LoVo (cell line): ENCODE measurements around the gene PLEKHA5.
"Not testable (repeated sequence)": the region's sequence is repeated elsewhere in the genome, so short reads cannot be mapped to it uniquely, and the experiment has no call there.

Experiments used
- DNase-seq: peaks from one replicate; pipeline ENCODE4 v3.0.0-alpha.2; 2016; ENCODE audit warnings: low spot score

Gene PLEKHA5

DNA sequence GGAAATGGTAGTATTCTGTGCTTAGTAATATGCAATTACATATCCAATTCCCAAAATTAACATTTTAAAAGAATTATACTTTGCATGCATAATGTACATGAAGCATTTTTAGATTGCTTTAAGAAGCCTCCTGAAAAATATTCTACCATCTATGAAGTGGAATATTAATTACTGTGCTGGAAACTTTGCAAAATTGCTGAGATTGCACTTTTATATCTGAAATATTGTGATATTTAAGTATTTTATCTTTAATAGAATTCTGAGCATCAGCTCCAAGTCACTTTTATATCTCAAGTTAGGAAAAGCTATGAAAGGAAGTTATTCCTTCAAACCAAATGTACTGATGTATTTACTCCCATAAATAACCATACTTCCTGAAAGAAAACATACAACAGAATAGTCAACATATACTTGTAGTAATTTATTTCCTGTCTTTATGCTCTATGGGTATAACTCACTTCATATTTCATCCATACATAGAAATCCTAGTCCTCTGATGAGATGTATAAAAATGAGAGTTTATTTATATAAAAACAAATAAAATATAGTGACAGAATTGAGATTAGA, 152.7 kb downstream of the PLEKHA5 start:
- no peak for DNase-seq

- DNase-seq, result no peak
Measured at GRCh38 chr12:19284658-19285057, 155.1 kb downstream of the PLEKHA5 start.

DNA sequence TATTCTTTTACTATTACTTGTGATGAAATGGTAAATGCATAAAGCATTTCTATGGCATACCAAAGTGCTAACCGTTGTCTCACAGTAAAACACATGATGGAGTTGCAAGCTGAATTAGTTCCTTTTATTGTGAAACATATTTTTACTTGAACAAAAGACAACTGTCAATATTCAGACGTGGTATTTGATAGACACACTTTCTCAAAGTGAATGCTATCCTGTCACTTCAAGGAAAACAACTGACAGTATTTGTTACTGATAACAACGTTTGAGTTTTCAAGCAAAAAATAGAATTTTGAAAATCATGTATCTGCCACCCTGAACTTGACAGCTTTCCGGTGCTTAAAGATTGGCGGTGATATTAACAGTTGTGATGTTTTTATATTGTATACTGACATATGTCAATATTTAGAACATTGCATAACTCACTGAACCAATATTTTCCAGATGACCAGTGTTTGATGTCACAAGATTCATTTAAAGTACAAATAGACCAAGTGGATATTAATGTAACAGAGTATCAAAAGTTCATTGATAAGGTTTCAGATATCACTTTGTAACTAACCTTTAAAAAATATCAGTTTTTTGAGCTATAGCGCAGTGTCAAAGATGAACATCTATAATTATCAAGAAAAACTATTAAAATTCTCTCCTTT, 156.4 kb downstream of the PLEKHA5 start:
- no peak for DNase-seq

DNA sequence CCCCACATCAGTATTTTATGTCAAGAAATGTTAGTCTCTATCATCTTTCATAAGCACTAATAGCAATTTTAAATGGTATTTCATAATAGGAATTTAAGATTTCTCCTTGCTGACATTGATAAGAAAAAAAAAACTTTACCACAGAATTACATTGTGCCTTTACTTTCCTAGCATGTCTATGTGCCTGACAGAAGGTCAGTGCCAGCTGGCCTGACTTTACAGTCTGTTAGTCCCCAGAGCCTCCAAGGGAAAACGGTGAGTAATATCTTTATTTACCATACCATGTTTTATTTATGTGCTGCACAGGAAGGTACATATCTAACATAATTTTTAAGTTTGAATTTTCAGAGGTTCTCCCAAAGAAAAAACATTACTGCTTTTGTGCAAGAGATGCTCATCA, 157.8 kb downstream of the PLEKHA5 start:
- no peak for DNase-seq

DNA sequence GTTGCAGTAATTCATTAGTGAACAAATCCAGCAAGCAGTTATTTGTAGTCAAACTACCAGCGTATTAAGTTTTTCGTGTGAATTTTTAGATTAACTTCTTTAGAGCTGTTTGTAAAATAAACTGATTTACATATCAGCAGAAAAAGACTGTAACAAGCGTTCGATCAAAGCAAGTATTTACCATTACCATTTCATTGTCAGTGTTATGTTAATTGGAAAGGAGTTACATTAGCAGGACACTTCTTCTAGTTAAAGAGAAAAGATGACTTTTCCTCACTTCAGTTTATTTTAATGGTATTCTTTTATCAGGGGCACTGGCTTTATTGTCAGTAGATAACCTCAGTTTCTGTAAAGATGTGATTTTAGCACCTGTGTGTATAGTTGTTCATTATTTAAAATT, 158.6 kb downstream of the PLEKHA5 start:
- DNase-seq, result no peak

- peak; percentile 56 for DNase-seq
Measured at GRCh38 chr12:19288603-19289244, 159.2 kb downstream of the PLEKHA5 start.

GRCh38 chr12:19298836-19299605, 169.5 kb downstream of the PLEKHA5 start:
- no peak for DNase-seq

- no peak for DNase-seq
Measured at GRCh38 chr12:19299765-19300164, 170.2 kb downstream of the PLEKHA5 start.

GRCh38 chr12:19301223-19301622, 171.7 kb downstream of the PLEKHA5 start:
- DNase-seq, result no peak

- no peak for DNase-seq
Measured at GRCh38 chr12:19301688-19302087, 172.2 kb downstream of the PLEKHA5 start.

DNA sequence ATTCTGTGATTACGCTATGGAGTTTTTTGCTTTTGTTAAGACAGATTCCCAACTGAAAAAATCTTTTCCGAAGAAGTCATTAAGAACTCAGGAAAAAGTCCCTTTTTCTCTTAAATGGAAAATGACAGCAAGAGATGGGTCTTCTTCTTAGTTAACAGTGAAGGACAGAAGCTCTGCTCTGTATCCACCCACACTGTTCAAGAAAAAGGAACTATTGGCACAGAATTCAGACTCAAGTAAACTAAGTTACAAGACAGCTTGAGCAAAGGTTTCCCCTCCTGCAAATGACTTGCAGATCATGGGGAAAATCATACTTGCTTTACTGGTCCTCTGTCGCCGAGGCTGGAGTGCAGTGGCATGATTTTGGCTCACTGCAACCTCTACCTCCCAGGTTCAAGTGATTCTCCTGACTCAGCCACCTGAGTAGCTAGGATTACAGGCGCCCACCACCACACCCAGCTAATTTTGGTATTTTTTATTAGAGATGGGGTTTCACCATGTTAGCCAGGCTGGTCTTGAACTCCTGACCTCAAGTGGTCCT, 172.6 kb downstream of the PLEKHA5 start:
- DNase-seq, result no peak

DNA sequence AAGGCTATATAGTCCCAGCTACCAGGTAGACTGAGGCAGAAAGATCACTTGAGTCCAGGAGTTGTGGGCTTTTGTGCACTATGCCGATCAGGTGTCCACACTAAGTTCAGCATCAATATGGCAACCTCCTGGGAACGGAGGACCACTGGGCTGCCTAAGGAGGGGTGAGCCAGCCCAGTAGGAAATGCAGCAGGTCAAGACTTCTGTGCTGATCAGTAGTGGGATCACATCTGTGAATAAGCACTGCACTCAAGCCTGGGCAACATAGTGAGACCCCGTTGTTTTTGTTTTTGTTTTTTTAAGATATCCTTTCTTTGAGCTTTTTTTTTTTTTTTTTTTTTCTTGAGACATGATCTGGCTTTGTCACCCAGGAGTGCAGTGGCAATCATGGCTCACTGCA, 174.0 kb downstream of the PLEKHA5 start:
- DNase-seq, result no peak

DNA sequence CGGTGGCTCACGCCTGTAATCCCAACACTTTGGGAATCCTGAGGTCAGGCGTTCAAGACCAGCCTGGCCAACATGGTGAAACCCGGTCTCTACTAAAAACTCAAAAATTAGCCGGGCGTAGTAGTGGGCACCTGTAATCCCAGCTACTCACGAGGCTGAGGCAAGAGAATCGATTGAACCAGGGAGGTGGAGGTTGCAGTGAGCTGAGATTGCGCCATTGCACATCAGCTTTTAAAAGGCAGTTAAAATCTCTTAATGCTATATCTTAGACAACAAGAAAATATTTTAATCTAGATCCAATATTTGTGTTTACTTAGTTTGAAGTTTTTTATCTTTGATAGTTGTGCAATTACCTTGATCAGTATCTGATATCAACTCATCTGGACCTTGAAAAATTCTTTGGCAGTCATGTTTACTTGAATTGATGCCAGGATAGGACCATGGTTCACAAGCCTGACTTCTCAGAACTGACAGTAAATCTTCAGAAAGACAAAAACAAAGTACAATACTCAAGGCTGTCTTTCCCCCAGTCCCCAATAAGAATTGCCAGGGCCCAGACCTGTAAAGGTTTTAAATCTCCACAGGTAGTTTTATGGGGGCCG, 174.7 kb downstream of the PLEKHA5 start:
- no peak for DNase-seq

DNA sequence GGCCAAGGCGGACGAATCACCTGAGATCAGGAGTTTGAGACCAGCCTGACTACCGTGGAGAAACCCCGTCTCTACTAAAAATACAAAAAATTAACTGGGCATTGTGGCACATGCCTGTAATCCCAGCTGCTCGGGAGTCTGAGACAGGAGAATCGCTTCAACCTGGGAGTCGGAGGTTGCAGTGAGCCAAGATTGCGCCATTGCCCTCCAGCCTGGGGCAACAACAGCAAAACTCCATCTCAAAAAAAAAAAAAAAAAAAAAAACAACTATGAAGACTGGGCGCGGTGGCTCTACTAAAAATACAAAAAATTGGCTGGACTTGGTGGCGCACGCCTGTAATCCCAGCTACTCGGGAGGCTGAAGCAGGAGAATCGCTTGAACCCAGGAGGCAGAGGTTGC, 176.1 kb downstream of the PLEKHA5 start:
- not testable (repeated sequence) for DNase-seq

- DNase-seq, result no peak
Measured at GRCh38 chr12:19306366-19306765, 176.8 kb downstream of the PLEKHA5 start.

- no peak for DNase-seq
Measured at GRCh38 chr12:19307451-19307850, 177.9 kb downstream of the PLEKHA5 start.

GRCh38 chr12:19311165-19311564, 181.6 kb downstream of the PLEKHA5 start:
- DNase-seq, result no peak

- DNase-seq, result no peak
Measured at GRCh38 chr12:19312637-19313036, 183.1 kb downstream of the PLEKHA5 start.

DNA sequence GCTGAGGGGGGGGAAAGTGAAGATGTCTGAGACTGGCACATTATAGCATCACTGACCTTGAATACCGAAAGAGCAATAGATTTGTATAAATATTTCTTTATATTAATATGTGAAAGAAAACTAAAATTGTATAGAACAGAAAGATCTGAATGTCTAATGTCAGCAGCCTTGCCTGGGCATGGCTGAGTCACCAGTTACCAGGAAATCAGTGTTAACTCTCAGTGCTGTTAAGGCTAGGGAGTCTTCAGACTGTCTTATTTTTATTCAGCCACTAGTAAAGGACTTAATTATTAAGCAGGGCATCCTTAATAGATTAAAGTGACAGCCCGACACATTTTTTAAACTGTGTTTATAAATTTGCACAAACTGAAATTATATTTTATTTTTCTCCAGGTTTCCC, 186.9 kb downstream of the PLEKHA5 start:
- DNase-seq, result no peak

- DNase-seq, result no peak
Measured at GRCh38 chr12:19322376-19322775, 192.8 kb downstream of the PLEKHA5 start.

DNA sequence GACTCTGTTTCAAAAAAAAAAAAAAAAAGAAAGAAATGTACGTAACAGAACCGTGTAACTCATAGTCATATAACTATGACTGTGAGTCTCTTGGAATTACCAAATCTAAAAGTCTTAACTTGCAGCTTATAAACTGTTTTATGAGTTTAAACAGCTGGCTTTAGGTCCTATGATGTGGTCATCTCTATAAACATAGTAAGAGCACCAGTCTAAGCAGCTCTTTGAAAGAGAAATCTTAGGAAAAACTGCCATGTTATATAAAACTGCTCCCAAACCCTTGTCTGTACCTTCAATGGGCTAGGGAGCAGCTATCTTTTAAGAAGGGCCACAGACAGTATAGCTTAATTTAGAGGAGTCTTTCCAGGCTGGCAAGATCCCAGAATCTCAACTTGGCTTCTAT, 194.3 kb downstream of the PLEKHA5 start:
- peak; percentile 55 for DNase-seq

DNA sequence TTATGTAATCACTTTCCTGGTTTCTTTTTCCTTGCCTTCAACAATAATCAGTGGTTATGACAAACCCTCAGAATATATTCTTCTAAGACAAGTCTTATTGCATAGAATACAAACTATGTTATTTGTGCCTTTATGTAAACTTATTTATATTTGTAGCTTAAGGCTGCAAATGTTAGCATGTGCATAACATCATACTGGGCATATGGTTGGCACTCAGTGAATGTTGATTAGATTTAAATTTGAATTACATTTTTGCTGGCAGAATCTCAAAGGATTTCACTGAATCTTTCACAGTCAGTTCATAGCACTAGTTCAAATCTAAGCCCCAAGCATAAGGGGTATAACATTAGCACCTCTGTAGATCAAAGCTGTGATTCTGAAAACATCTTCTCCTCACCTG, 196.6 kb downstream of the PLEKHA5 start:
- DNase-seq, result no peak
